HG02610 (cell line): ENCODE measurements around the gene PLK3.
"Not testable (repeated sequence)": the region's sequence is repeated elsewhere in the genome, so short reads cannot be mapped to it uniquely, and the experiment has no call there.

ENCODE experiments used
- ATAC-seq: cut with Tn5 transposase; IDR thresholded peaks from one replicate; pipeline ENCODE4 v1.9.1; 2021; ENCODE audit warnings: mild to moderate bottlenecking, moderate library complexity; ENCODE audit not compliant: unreplicated experiment

PLK3 gene

GRCh38 chr1:44808063-44808937, 8.1 kb downstream of the PLK3 start, which contains the start of gene BTBD19:
Gene BTBD19, plus strand, starts transcription at chr1:44808523. Its CDS starts 298 bp downstream, at chr1:44808821.
- ATAC-seq: peak; percentile 40

- ATAC-seq: peak; percentile 39
Measured at GRCh38 chr1:44808938-44809917, 9.1 kb downstream of the PLK3 start.

- ATAC-seq: no peak
Measured at GRCh38 chr1:44810101-44810761, 10.1 kb downstream of the PLK3 start.

DNA sequence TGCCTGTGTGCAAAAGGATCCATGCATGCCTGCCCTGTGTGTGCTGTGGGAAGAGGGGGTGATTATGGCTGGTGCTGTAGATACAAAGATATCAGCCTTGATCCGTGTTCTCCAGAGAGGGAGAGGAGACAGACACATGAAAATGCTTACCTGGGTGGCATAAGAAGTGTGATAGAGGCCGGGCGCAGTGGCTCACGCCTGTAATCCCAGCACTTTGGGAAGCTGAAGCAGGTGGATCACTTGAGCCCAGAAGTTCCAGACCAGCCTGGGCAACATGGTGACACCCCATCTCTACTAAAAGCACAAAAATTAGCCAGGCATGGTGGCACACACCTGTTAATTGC, 10.6 kb downstream of the PLK3 start:
- not testable (repeated sequence) for ATAC-seq

GRCh38 chr1:44811234-44811633, 11.1 kb downstream of the PLK3 start:
- ATAC-seq: no peak

GRCh38 chr1:44812822-44813543, 12.8 kb downstream of the PLK3 start:
- ATAC-seq: no peak

DNA sequence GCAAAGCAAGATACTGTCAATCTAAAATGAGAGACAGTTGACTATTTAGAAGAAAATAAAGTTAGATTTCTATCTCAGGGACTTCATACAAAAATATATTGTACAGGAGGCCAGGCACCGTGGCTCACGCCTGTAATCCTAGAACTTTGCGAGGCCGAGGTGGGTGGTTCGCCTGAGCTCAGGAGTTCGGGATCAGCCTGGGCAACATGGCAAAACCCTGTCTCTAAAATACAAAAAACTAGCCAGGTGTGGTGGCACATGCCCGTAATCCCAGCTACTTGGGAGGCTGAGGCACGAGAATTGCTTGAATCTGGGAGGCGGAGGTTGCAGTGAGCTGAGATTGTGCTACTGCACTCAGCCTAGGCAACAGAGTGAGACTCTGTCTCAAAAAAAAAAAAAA, 15.7 kb downstream of the PLK3 start:
- ATAC-seq: not testable (repeated sequence)

DNA sequence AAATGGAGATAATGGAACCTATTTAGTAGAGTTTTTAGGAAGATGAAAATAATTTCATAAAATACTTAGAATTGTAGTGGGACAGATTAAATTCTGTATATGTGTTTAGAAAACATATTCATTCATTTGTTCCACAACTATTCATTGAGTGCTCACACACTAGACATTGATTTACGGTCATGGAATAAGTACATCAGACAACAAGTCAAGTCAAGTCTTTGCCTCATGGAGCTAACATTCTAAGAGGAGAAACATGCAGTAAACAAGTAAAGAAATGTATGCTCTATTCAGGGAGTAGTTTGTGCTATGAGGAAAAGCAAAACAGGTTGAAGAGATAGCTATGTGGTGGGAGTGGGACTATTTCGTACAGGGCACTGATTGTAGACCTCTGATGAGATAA, 17.1 kb downstream of the PLK3 start:
- ATAC-seq: no peak

DNA sequence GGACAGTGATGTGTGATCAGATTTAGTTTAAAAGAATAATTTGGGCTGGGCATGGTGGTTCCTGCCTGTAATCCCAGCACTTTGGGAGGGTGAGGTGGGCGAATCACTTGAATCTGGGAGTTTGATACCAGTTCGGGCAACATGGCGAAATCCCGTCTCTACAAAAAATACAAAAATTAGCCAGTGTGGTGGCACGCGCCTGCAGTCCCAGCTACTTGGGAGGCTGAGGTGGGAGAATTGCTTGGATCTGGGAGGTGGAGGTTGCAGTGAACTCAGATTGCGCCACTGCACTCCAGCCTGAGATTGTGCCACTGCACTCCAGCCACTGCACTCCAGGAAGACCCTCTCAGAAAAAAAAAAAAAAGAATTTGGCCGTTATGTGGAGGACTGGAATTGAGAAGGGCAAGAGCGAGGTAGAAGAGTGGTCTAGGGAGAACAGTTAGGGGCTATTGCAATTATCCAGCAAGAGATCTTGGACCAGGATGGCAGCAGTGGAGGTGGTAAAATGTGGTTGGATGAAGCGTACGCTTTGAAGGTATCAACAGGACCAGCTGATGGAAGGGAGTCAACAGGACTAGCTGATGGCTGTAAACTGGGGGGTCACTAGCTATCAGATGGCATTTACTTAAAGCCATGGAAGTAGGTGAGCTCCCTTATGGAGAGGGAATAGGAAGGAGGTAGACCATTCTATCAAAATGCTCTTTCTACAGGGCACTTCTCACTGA, 17.8 kb downstream of the PLK3 start:
- no peak for ATAC-seq

DNA sequence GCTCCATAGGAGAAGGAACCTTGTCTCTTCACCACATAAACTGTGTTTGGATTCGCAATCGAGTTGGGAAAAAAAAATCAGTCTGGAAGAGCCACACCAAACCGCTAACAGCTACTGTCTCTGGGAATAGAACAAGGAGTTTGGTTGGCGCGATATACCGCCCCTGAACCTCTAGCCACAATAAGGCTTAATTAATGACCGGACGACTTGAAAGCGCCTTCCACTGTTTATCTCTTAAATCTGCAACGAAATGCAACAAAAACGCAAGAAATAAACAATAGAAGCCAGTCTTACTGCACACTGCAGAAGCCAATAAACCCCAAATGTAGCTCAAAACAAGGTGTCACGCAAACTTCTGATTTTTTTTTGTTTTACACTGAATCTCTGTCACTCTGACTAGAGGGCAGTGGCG, 19.0 kb downstream of the PLK3 start:
- no peak for ATAC-seq

DNA sequence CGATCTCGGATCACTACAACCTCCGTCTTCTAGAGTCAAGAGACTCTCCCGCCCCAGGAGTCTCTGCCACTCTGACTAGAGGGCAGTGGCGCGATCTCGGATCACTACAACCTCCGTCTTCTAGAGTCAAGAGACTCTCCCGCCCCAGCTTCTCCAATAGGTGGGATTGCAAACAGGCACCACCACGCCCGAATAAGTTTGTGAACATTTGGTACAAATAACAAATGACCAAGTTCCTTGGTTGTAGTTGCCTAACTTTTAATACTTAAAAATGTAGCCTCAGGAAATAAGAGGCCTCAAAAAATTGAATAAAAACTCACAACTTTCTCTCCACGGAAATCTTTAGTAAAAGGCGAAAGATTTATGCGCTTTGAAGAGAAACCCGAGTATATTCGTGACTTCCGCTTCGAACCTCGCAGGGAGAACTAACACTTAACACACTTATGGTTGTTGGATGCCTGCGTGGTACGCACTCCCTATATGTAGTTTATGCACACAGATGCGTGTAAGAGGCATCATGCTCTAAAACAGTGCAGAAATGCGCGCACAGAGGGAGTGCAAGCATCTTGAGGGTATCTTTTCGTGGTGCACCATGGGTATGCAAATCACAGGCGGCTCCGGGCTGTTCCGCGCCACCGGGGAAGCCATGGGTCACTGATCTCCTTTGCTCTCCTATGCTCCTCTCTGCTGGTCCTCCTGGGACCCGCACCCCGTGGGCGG, 19.6 kb downstream of the PLK3 start:
- peak; percentile 86 for ATAC-seq

GRCh38 chr1:44820328-44821239, 20.4 kb downstream of the PLK3 start:
- no peak for ATAC-seq

DNA sequence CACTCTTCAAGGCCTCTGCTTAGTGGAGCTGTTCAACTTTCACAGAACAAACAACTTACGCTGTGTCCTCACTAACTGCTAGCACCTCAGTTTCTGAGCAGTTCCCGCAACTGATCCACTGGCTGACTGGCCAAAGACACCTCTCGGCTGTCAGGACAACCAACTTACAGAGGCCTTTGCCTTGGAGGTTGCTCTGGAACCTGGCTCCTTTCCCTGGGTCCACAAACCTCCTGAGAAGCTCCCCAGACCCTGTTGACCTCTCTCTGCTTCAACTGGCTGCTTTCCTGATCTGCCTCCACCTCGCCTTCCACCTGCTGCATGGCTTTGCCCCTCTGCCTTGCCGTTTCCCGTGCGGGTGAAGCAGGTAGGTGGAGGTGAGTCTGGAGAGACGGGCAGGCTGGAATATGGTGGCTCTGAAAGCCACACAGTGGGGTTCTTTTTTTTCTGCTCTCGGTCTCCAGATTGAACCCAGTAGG, 21.1 kb downstream of the PLK3 start:
- no peak for ATAC-seq

DNA sequence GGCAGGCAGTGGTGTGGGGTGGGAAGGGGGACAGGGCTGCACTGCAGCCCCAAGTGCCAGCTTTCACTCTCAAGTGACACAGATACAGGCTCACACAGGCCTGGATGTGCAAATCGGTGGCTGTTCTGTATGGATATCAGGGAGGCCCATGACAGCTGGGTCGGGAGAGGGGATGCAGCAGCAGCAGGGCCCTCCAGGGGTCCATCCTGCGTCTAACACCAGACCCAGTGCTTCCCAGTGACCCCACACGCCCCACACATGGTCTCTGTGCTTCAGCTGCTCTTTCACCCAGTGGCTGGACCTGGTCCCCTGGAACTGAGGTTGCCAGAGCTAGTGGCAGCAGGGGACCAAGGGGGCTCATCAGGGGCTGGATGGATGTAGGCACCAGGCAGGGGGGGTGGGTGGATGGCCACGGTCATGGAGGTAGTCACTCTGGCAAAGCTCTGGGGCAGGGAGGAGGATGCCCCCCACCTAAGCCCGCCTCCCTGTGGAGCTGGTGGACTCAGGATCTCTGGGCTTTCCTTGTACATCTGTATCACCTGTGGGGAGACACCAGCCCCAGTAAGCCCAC, 22.0 kb downstream of the PLK3 start:
- no peak for ATAC-seq

GRCh38 chr1:44822981-44823451, 22.8 kb downstream of the PLK3 start:
- no peak for ATAC-seq

DNA sequence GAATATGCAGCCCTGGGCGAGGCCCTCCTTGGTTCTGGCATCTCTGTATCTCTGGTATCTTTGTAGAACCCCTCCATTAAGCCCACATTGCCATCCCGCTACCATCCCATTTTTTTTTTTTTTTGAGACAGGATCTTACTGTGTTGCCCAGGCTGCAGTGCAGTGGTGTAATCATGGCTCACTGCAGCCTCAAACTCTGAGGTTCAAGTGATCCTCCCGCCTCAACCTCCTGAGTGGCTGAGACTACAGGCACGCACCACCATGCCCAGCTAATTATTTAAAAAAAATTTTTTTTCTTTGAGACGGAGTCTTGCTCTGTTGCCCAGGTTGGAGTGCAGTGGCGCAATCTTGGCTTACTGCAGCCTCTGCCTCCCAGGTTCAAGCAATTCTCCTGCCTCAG, 24.2 kb downstream of the PLK3 start:
- ATAC-seq: not testable (repeated sequence)

GRCh38 chr1:44826375-44827196, 26.4 kb downstream of the PLK3 start:
- ATAC-seq: no peak
